Panc1 (cell line): ENCODE data around the gene PARD3. TPM values are rescaled to one million over a fixed set of nuclear protein-coding genes. Genes with fewer than 3 reads are reported as not detected.

ENCODE experiments used
- ATAC-seq: fragments of 200-7000 bp; cut with Tn5 transposase; 2 replicates; pipeline ENCODE4 v1.9.1; 2020; ENCODE audit warnings: mild to moderate bottlenecking, moderate library complexity
- BruUV-seq: library from RNA; stranded (reverse); fragments of 400-500 nt; replicated peaks from 2 replicates; lab custom pipeline; 2021; lab: Mats Ljungman, UMichigan
- CTCF ChIA-PET: fragments of 300-600 bp; sonication (Branson Sonifier 250); formaldehyde crosslinking; loops from one replicate; lab custom pipeline; 2022; ENCODE audit warnings: antibody characterized with exemption; lab: Charles Lee
- POLR2A ChIA-PET: fragments of 300-600 bp; sonication (Branson Sonifier 250); formaldehyde crosslinking; loops from one replicate; lab custom pipeline; 2022; ENCODE audit warnings: antibody characterized with exemption; lab: Charles Lee
- DNase-seq: peaks from one replicate; pipeline ENCODE4 v3.0.0-alpha.2; 2010; ENCODE audit warnings: low read depth, low spot score
- H3K27ac ChIP-seq: 2 replicates; pipeline ENCODE4 v1.5.1; 2011; ENCODE audit warnings: mild to moderate bottlenecking, low read length, inconsistent platforms
- H3K27me3 ChIP-seq: fragments of 200-500 bp; sonication (Bioruptor generic); 2 replicates; pipeline ENCODE4 v1.6.0; 2014; ENCODE audit warnings: low read length, inconsistent platforms; ENCODE audit not compliant: control insufficient read depth, insufficient read depth
- H3K36me3 ChIP-seq: fragments of 200-500 bp; sonication (Bioruptor generic); 2 replicates; pipeline ENCODE4 v1.5.1; 2014; ENCODE audit warnings: inconsistent platforms, mild to moderate bottlenecking, low read length, moderate library complexity; ENCODE audit not compliant: control insufficient read depth, insufficient read depth
- H3K4me1 ChIP-seq: 2 replicates; pipeline ENCODE4 v1.5.1; 2011; ENCODE audit warnings: inconsistent platforms, mild to moderate bottlenecking, low read length, moderate library complexity; ENCODE audit not compliant: control insufficient read depth, insufficient read depth
- H3K4me3 ChIP-seq, 2 experiments: 2 replicates each; pipeline ENCODE4 v1.5.1; 2011 to 2012; ENCODE audit warnings: low read depth in 2 of 2, low read length in 2 of 2, mild to moderate bottlenecking in 2 of 2, inconsistent platforms in 1 of 2, moderate library complexity in 1 of 2
- H3K9me3 ChIP-seq: fragments of 200-500 bp; sonication (Bioruptor generic); 2 replicates; pipeline ENCODE4 v1.5.1; 2014; ENCODE audit warnings: low read depth, mild to moderate bottlenecking, inconsistent platforms, low read length, moderate library complexity; ENCODE audit not compliant: control insufficient read depth, insufficient read depth
- CTCF ChIP-seq: fragments of 450-650 bp; IDR thresholded peaks from 2 replicates; pipeline ENCODE4 v1.5.1; 2017; ENCODE audit warnings: mild to moderate bottlenecking
- POLR2AphosphoS5 ChIP-seq: IDR thresholded peaks from 2 replicates; pipeline ENCODE4 v1.6.1; 2012; ENCODE audit warnings: mild to moderate bottlenecking, low read depth, low read length, moderate library complexity
- REST ChIP-seq, 2 experiments: IDR thresholded peaks; 2 replicates each; pipeline ENCODE4 v1.6.1; 2011 to 2012; ENCODE audit warnings: low read depth in 2 of 2, control low read depth in 1 of 2, low read length in 1 of 2, mild to moderate bottlenecking in 1 of 2, moderate library complexity in 1 of 2; ENCODE audit not compliant: insufficient read depth in 1 of 2
- SIN3A ChIP-seq: IDR thresholded peaks from 2 replicates; pipeline ENCODE4 v1.6.1; 2012; ENCODE audit warnings: low read depth, mild to moderate bottlenecking, low read length, moderate library complexity, borderline replicate concordance; ENCODE audit not compliant: insufficient read depth
- TCF7L2 ChIP-seq: IDR thresholded peaks from 2 replicates; pipeline ENCODE4 v1.6.1; 2011; ENCODE audit warnings: mild to moderate bottlenecking, low read depth, low read length, inconsistent platforms
- in situ Hi-C: cut with HindIII; loops from 2 replicates; pipeline ENCODE4 v1.10.0; 2016; ENCODE audit warnings: low sequenced_read_pairs, low pct_unique_long_range_greater_than_20kb
- intact Hi-C: fragments of 100-400 bp; cut with micrococcal nuclease; formaldehyde crosslinking; loops from one replicate; pipeline ENCODE4 v1.10.0; 2022; ENCODE audit not compliant: unreplicated experiment
- total RNA-seq: library from RNA; stranded (reverse); gene quantifications from one replicate; pipeline ENCODE4 v1.2.1, GENCODE V29; 2021; ENCODE audit not compliant: unreplicated experiment

PARD3 gene
- total RNA-seq, 1 experiment from 2014 or later, result 29.8 TPM

- H3K4me3 ChIP-seq, result no peak overlapping the region
- no peaks in the 10 kb centered on the region for H3K36me3 ChIP-seq
- H3K27ac ChIP-seq, result no peak overlapping the region
- POLR2A ChIA-PET, result no interaction called here
- intact Hi-C loops, result no loop called here
- BruUV-seq, result no TSS peak
- CTCF ChIA-PET, result no interaction called here
- TF ChIP-seq CTCF (no peak), TCF7L2 (no peak), POLR2AphosphoS5 (no peak), REST (IDR thresholded peaks at IDR 0.05; ENCODE audit: insufficient read depth in 1 of 2, low read depth in 2 of 2, low read length in 1 of 2) (no peak), SIN3A (no peak)
- DNase-seq (no peak), ATAC-seq (no peak)
- no peaks in the 10 kb centered on the region for H3K4me1 ChIP-seq
- in situ Hi-C loops, result no loop called here
- no peaks in the 10 kb centered on the region for H3K27me3 ChIP-seq
- H3K9me3 ChIP-seq, result no peaks in the 10 kb centered on the region
Observed at GRCh38 chr10:34430685-34431084, 384.4 kb downstream of the PARD3 start.

- ChIA-PET POLR2A (no interaction called here), CTCF (no interaction called here)
- Histone ChIP-seq H3K36me3 (no peaks in the 10 kb centered on the region), H3K4me1 (no peaks in the 10 kb centered on the region), H3K4me3 (no peak overlapping the region), H3K9me3 (no peaks in the 10 kb centered on the region), H3K27ac (no peak overlapping the region), H3K27me3 (no peaks in the 10 kb centered on the region)
- no peak for ATAC-seq
- BruUV-seq, result no TSS peak
- intact Hi-C loops (no loop called here), in situ Hi-C loops (no loop called here)
- no peak for DNase-seq
- TF ChIP-seq CTCF (no peak), POLR2AphosphoS5 (no peak), REST (IDR thresholded peaks at IDR 0.05; ENCODE audit: insufficient read depth in 1 of 2, low read depth in 2 of 2, low read length in 1 of 2) (no peak), TCF7L2 (no peak), SIN3A (no peak)
Observed at GRCh38 chr10:34428501-34428900, 386.6 kb downstream of the PARD3 start.
